HepG2 (cell line): ENCODE data around the gene NEDD8. TPM values are rescaled to one million over a fixed set of nuclear protein-coding genes. Genes with fewer than 3 reads are reported as not detected.

Source experiments
- ISX ChIP-seq: sonication (generic); formaldehyde crosslinking; conservative IDR thresholded peaks from 2 replicates; pipeline ENCODE4 v1.5.0; 2020; ENCODE audit warnings: missing genetic modification reagents
- PTBP1 ChIP-seq: fragments of 200-400 bp; formaldehyde crosslinking; IDR thresholded peaks from 2 replicates; pipeline ENCODE4 v1.6.1; 2018; ENCODE audit warnings: low read length, low read depth; ENCODE audit not compliant: poor library complexity, severe bottlenecking
- RBM39 ChIP-seq: fragments of 200-400 bp; formaldehyde crosslinking; IDR thresholded peaks from one replicate; pipeline ENCODE4 v1.6.1; 2018; ENCODE audit warnings: antibody characterized with exemption, mild to moderate bottlenecking, low read depth, low read length; ENCODE audit not compliant: poor library complexity, severe bottlenecking
- REPIN1 ChIP-seq: sonication (generic); formaldehyde crosslinking; IDR thresholded peaks from 2 replicates; pipeline ENCODE4 v1.8.0; 2022; ENCODE audit warnings: missing genetic modification reagents, low read depth, mild to moderate bottlenecking, borderline replicate concordance
- SMARCC2 ChIP-seq: fragments of 450-650 bp; IDR thresholded peaks from 2 replicates; pipeline ENCODE4 v1.6.1; 2017; ENCODE audit warnings: antibody characterized with exemption, mild to moderate bottlenecking
- SRSF4 ChIP-seq: fragments of 200-400 bp; formaldehyde crosslinking; IDR thresholded peaks from one replicate; pipeline ENCODE4 v1.6.1; 2018; ENCODE audit warnings: mild to moderate bottlenecking, low read depth, low read length, moderate library complexity; ENCODE audit not compliant: poor library complexity, severe bottlenecking
- TP53 ChIP-seq: sonication (generic); formaldehyde crosslinking; conservative IDR thresholded peaks from 2 replicates; pipeline ENCODE4 v1.4.0; 2020; ENCODE audit warnings: missing genetic modification reagents
- YY1 ChIP-seq: IDR thresholded peaks from 2 replicates; pipeline ENCODE4 v1.6.1; 2011; ENCODE audit warnings: low read length, low read depth, moderate library complexity, mild to moderate bottlenecking; ENCODE audit not compliant: insufficient read depth, insufficient replicate concordance
- ZBTB7A ChIP-seq: sonication (generic); formaldehyde crosslinking; IDR thresholded peaks from 2 replicates; pipeline ENCODE4 v1.8.0; 2022; ENCODE audit warnings: mild to moderate bottlenecking, missing genetic modification reagents
- ZFP36L2 ChIP-seq: sonication (generic); formaldehyde crosslinking; IDR thresholded peaks from 2 replicates; pipeline ENCODE4 v1.4.0; 2020; ENCODE audit warnings: missing genetic modification reagents
- ZFP62 ChIP-seq: sonication (generic); formaldehyde crosslinking; IDR thresholded peaks from 2 replicates; pipeline ENCODE4 v1.4.0; 2020; ENCODE audit warnings: missing genetic modification reagents
- ZNF138 ChIP-seq: sonication (generic); formaldehyde crosslinking; IDR thresholded peaks from 2 replicates; pipeline ENCODE4 v1.5.0; 2020; ENCODE audit warnings: mild to moderate bottlenecking, low read depth, missing genetic modification reagents
- ZNF280D ChIP-seq: sonication (generic); formaldehyde crosslinking; IDR thresholded peaks from 2 replicates; pipeline ENCODE4 v1.5.1; 2020; ENCODE audit warnings: mild to moderate bottlenecking, missing genetic modification reagents
- ZNF335 ChIP-seq: sonication (generic); formaldehyde crosslinking; IDR thresholded peaks from 2 replicates; pipeline ENCODE4 v1.4.0; 2020; ENCODE audit warnings: missing genetic modification reagents
- ZSCAN25 ChIP-seq: sonication (generic); formaldehyde crosslinking; IDR thresholded peaks from 2 replicates; pipeline ENCODE4 v1.8.0; 2022; ENCODE audit warnings: mild to moderate bottlenecking, missing genetic modification reagents
- polyA plus RNA-seq, 8 experiments: library from polyadenylated mRNA; depleted of rRNA in 3 of 8; stranded (reverse) in 7 of 8; unstranded in 1 of 8; fragments of >200 nt; fragmentation: Illumina TruSeq in 4 of 8; extraction: Trizol in 4 of 8; gene quantifications; 2 replicates each; pipeline versions ENCODE4 v1.2.1 to v1.2.3, GENCODE V29; 2011 to 2016; ENCODE audit warnings: low read depth in 4 of 8, missing spikeins in 1 of 8, mixed read lengths in 1 of 8; ENCODE audit not compliant: insufficient read depth in 1 of 8
- total RNA-seq, 5 experiments: library from RNA; depleted of rRNA; stranded (reverse); fragments of >200 nt; fragmentation: Illumina TruSeq; extraction: Trizol; gene quantifications; 2 replicates each; pipeline ENCODE4 v1.2.3, GENCODE V29; 2016; ENCODE audit warnings: low read depth in 1 of 5
- TF ChIP-seq, protein P1 (sequence below), 2 experiments: sonication (generic) in 1 of 2; formaldehyde crosslinking in 1 of 2; IDR thresholded peaks; 2 replicates each; pipeline versions ENCODE4 v1.4.0 to v1.6.1; 2016 to 2020; ENCODE audit warnings: borderline replicate concordance in 1 of 2, low read depth in 1 of 2, mild to moderate bottlenecking in 1 of 2, missing genetic modification reagents in 1 of 2
- TF ChIP-seq, protein P2 (sequence below): sonication (generic); formaldehyde crosslinking; IDR thresholded peaks from 2 replicates; pipeline ENCODE4 v1.8.0; 2022; ENCODE audit warnings: mild to moderate bottlenecking, missing genetic modification reagents, moderate library complexity
- TF ChIP-seq, protein P3 (sequence below): sonication (generic); formaldehyde crosslinking; IDR thresholded peaks from 2 replicates; pipeline ENCODE4 v1.4.0; 2020; ENCODE audit warnings: mild to moderate bottlenecking, missing genetic modification reagents

NEDD8 gene
- total and polyA plus RNA-seq, 2 of the 13 experiments (the other 11 are each of a cell fraction or from before 2014, with no cell fraction given) = 535 to 713 TPM

DNA sequence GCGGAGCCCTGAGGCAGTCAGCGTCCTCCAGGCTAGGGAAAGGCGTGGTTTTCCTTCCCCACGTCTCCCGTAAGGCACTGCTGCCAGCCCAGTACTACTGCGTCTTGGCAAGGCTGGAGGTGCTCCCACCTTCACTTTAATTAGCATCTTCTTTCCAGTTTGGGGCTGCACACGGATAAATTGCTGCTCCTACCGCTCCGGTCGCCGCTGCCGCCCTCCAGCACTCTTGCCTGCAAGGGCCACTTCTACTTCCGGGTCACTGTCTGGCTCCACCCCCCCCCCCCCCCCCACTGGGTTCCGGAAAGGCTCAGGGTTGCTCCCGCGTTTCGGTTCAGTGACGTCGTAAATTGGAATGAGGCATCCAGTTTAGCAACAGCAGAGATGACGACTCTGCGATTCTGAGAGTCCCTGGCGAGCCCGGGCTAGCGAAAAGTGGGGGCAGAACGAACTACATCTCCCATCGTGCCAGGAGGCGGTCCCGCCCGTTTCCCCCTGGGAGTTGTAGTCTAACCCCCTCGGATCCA is at the start of gene NEDD8 (continued):
- peak; percentile 93 for TF ChIP-seq ZBTB7A (CRISPR knock-in tag)
- peak; percentile 71 for TF ChIP-seq ZNF335 (CRISPR knock-in tag)
- peak; percentile 95 for TF ChIP-seq RBM39
- TF ChIP-seq YY1 = no peak
- no peak; the same call in 1 of the 2 replicates for TF ChIP-seq ISX (CRISPR knock-in tag)
- TF ChIP-seq ZFP62 (CRISPR knock-in tag) = 0 out of 2 replicates have a peak, but pooled peaks have one; percentile 89
- TF ChIP-seq SRSF4 = no peak
- TF ChIP-seq, protein P1, sequence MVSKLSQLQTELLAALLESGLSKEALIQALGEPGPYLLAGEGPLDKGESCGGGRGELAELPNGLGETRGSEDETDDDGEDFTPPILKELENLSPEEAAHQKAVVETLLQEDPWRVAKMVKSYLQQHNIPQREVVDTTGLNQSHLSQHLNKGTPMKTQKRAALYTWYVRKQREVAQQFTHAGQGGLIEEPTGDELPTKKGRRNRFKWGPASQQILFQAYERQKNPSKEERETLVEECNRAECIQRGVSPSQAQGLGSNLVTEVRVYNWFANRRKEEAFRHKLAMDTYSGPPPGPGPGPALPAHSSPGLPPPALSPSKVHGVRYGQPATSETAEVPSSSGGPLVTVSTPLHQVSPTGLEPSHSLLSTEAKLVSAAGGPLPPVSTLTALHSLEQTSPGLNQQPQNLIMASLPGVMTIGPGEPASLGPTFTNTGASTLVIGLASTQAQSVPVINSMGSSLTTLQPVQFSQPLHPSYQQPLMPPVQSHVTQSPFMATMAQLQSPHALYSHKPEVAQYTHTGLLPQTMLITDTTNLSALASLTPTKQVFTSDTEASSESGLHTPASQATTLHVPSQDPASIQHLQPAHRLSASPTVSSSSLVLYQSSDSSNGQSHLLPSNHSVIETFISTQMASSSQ (IDR thresholded peaks at IDR 0.05; ENCODE audit: low read depth) = peak; percentile 71
- TF ChIP-seq, protein P1 (CRISPR knock-in tag; IDR thresholded peaks at IDR 0.05; ENCODE audit: borderline replicate concordance) = no peak
- no peak for TF ChIP-seq REPIN1
- TF ChIP-seq ZNF138 = peak; percentile 99
- peak; percentile 79 for TF ChIP-seq TP53
- TF ChIP-seq, protein P2, sequence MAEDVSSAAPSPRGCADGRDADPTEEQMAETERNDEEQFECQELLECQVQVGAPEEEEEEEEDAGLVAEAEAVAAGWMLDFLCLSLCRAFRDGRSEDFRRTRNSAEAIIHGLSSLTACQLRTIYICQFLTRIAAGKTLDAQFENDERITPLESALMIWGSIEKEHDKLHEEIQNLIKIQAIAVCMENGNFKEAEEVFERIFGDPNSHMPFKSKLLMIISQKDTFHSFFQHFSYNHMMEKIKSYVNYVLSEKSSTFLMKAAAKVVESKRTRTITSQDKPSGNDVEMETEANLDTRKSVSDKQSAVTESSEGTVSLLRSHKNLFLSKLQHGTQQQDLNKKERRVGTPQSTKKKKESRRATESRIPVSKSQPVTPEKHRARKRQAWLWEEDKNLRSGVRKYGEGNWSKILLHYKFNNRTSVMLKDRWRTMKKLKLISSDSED (CRISPR knock-in tag) = peak; percentile 12; the same call in 1 of the 2 replicates
- no peak; the same call in 1 of the 2 replicates for TF ChIP-seq ZNF280D
- TF ChIP-seq ZSCAN25 (CRISPR knock-in tag) = peak; percentile 88
- TF ChIP-seq, protein P3, sequence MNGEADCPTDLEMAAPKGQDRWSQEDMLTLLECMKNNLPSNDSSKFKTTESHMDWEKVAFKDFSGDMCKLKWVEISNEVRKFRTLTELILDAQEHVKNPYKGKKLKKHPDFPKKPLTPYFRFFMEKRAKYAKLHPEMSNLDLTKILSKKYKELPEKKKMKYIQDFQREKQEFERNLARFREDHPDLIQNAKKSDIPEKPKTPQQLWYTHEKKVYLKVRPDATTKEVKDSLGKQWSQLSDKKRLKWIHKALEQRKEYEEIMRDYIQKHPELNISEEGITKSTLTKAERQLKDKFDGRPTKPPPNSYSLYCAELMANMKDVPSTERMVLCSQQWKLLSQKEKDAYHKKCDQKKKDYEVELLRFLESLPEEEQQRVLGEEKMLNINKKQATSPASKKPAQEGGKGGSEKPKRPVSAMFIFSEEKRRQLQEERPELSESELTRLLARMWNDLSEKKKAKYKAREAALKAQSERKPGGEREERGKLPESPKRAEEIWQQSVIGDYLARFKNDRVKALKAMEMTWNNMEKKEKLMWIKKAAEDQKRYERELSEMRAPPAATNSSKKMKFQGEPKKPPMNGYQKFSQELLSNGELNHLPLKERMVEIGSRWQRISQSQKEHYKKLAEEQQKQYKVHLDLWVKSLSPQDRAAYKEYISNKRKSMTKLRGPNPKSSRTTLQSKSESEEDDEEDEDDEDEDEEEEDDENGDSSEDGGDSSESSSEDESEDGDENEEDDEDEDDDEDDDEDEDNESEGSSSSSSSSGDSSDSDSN (CRISPR knock-in tag) = peak; percentile 79
- no peak for TF ChIP-seq PTBP1
- no peak for TF ChIP-seq SMARCC2
- TF ChIP-seq ZFP36L2 = peak; percentile 43; the same call in 1 of the 2 replicates
